ENCODE measurements around the gene SYCP2.

SYCP2 gene

DNA sequence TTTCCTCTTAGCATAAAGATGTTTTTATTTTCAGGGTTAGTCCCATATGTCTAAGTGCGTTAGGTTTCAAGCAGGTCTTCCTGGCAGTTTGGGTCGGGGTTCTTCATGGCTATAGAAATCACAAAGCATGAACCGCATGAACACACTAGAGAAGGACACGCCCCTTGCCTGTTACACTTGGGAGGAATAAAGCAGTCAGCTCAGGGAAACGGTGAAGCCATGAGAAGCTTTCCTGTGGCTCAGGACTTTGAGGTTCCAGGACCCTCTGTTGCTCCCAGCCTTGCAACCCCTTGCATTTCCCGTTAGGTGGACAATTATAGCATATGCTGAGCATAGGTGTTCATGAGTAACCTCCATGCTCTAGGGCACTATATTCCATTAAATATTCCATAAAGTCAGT is 96.7 kb downstream of the SYCP2 start:
- no peak for DNase-seq (ENCODE audit: low spot score)

DNA sequence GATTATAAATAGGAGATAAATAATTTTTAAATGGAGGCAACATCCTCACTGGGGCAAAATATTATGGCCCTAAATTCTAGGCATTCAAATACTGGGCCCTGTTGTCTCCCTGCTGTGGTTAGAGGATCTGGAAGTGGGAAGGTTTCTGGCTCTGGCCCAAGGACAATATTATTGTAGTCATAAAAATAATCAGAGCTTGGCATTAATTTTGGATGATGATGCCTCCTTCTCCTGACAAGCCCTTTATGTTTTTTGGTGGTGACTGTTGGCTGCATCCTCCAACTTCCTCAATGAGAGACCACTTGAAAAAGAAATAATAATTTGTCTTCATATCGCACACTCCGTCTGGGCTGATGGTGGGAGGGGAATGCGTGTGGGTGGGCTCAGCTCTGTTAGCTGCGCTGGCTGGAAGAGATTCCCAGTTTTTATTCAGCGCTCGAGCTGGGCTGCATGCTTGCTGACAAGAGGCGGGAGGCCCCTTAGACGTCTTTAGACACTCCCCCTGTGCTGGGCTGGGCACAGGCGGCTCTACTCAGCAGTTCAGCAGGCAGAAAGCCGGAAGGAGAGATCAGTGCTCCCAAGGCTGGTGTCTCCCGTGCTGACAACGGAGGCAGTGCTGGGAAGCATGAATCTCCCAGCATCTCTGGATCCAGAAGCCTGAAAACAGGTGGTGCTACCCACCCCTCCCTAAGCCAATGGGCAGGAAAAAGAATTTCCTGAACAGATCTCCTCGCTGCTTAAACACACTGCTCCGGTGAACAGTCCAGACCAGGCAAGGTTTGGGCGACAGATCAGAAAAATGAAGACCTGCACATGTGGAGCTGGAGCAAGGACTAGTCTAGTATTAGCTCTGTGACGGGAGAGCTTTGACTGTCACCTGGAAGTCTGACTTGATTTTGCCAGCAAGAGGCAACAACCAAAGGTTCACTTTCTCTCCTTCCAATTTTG is 97.7 kb downstream of the SYCP2 start:
- peak; percentile 74 for DNase-seq (ENCODE audit: low spot score)

DNA sequence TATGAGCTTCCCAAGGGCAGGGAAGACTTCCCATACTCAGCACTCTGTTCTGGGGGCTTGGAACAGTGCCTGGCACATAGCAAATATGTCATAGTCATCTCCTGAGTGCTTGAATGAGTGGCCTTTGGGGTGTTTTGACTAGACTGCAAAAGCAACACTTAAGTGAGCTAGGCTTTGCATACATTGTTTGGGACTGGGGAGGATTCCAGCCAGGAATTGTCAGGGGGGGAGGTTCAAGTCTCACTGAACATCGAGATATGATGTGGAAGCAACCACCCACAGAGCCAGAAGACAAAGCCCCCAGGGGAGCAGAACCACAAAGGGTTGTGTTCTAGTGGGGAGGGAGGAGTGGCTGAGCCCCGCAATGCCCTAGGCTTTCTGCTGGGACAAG is 98.4 kb downstream of the SYCP2 start:
- no peak for DNase-seq (ENCODE audit: low spot score)

DNA sequence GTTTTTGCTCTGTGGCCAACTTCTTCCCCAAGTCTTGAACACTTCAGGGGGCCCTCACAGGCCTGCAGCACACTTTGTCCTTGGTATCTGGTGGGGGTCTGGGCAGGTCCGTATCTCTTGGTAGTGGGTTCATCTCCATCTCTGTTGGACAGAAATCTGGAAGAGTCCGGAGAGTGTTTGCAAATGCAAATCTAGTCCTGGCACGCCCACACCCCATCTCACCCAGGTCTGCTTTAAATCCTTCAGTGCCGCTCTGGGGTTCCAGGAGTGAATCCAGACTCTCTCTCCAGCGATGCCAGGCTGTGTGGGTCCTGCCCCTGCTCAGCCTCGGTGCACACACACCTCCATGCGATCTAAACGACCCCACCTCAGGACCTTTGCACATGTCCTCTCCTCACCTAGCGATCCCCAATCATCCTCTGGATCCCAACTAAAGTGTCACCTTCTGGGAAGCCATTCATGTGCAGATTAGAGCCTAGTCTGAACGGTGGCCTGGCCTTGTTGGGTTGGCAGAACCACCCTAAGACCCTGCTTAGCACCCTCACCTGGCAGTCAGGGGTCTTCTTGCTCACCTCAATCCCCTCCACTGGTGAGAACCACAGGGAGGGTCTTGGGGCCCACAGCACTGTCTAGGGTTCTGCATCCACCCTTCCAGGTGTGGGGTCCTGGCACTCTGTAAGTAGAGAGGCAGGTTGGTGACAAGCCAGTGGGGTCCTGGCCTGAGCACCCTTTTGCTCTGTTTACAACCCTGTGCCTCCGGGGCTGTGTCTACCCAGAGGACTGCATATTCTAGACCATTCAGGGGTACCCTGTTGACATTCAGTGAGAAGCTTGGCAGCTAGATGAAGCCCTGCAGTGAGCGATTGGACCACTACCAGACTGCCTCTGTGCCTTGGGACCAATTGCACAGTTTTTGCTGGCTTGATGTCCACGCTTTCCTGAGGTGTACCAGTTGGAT is 100.8 kb downstream of the SYCP2 start:
- DNase-seq (ENCODE audit: low spot score): no peak

DNA sequence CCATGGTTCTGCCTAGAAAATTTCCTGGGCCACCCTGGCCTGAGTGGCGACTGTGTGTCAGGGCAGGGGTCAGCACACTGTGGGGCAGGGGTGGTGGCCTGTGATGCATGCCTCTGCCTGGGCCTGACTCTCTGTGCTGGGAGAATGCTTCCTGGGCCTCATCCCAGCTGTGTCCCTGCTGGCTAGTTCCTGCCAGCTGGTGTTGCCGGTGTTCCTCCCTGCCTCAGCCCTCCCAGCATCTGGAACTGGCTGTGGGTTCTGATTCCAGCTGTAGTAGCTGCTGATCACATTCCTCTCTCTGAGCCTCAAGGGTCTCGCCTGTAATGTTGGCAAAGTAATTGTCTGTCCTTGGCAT is 101.5 kb downstream of the SYCP2 start:
- peak; percentile 17 for DNase-seq (ENCODE audit: low spot score)

DNA sequence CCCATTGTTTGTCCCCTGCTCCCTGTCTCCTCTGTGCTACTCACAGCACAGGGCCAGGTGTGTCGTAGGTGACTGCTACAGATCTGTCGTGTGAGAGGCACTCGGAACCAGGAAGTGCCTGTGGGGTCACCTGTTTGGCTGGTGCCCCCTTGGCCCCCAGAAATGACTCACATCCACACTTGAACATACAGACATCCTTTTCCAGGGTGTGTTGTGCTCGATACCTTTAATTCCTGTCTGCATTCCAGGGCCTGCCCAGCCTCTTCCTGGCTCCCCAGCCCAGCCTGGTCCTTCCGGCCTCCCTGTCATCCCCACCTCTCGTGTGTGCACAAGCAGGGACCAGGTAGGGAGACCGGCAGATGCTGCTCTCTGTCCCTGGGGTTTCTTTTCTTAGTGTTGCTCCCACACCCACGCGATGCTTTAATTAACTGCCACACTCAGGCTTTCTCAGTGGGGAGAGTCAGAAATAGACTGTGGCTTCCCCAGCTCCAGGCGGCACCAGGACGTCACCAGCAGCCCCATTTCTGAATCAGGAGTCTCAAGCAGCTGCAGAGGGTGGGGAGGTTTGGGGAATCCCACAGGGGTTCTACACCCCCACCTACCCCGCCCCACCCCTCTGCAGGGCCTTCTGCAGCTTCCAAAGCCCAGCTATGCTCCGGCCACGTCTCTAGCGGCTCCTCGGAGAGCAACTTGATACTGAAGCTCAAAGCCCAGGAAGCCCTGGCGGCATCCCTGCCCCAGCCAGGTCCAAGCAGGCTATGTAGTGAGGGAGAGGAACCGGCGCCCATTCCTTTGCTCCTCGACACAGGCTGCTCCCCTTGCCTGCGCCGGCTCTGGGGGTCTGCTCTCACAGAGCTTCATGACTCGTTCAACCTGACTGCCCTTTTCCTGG is 102.2 kb downstream of the SYCP2 start:
- DNase-seq (ENCODE audit: low spot score): no peak

DNA sequence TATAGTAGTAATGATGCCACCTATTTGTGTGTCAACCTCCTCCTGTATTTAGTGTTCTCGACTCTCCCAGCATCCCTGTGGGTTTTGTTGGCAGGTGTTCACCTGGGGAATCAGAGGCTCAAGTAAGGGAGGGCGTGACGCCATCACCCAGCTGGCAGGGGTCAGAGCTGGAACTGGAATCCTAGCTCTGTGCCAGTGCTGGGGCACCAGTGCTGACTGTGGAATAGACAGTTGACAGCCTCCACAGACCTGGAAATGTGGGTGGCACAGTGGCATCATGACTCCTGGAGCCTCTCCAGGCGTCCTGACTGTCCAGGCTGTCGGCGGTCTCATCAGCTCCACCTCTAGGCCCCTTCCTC is 102.8 kb downstream of the SYCP2 start:
- no peak for DNase-seq (ENCODE audit: low spot score)

DNA sequence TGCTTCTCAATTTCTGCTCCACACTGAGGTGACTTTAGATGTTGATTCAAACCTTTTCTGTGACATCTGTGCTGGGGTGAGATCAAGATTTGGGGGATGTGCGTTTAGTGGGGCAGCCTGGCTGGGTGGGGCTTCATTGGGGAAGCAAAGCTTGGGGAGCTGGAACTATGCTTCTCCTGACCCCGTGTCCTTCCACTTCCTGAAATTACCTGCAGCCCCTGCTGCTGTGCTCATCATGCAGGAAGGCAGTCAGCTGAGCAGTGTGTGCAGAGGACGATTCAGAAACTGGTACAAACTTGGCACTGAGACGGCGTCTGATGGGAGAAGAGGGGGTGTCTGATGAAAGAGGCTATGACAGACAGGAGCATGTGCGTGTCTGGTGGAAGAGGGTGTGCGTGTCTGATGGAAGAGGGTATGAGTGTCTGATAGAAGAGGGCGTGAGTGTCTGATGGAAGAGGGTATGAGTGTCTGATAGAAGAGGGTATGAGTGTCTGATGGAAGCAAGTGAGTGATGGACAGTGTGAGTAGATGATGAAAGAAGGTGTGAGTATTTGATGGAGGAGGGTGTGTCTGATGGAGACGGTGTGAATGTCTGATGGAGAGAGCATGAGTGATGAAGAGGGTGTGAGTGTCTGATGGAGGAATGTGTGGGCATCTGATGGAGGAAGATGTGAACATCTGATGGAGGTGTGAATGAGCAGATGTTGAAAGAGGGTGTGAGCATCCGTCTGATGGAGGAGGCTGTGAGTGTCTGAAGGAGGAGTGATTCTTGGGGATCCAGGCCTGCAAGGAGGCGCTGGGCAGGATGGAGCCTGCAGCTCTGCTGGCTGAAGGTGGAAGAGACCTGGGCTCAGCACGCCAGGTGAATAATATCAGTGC is 103.4 kb downstream of the SYCP2 start:
- DNase-seq (ENCODE audit: low spot score): peak; percentile 6

DNA sequence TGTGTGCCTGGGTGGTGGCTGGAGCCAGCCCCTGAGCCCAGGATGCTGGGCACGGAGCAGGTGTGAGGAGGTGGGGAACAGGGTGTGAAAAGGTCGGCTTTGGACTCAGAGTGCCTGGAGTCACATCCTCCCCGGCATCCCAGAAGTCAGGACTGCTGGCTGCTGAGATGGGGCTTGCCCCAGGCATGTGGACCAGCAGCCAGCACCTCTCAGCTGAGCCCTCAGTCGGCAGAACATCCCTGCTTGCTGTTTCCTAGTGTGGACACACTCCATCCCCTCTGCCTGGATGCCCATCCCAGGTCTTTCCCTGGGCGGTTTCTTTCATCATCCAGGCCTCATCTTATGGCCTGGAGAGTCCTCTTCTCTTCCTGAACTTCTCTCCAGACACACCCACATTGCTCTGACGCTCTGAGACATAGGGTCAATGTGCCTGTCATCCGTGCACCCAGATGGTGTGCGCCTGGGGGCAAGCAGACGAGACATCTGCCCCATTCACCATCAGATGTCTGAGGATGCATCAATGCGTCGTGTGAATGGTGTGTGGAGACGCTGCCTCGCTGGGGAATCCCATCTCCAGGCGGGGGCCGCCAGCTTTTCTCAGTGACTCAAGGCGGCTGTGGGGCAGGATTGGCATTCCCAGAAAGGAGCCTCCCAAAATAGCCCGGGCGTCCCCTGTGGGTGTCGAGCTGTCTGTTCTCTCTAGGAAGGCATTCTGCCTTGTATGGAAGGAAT is 104.2 kb downstream of the SYCP2 start:
- DNase-seq (ENCODE audit: low spot score): peak; percentile 54

DNA sequence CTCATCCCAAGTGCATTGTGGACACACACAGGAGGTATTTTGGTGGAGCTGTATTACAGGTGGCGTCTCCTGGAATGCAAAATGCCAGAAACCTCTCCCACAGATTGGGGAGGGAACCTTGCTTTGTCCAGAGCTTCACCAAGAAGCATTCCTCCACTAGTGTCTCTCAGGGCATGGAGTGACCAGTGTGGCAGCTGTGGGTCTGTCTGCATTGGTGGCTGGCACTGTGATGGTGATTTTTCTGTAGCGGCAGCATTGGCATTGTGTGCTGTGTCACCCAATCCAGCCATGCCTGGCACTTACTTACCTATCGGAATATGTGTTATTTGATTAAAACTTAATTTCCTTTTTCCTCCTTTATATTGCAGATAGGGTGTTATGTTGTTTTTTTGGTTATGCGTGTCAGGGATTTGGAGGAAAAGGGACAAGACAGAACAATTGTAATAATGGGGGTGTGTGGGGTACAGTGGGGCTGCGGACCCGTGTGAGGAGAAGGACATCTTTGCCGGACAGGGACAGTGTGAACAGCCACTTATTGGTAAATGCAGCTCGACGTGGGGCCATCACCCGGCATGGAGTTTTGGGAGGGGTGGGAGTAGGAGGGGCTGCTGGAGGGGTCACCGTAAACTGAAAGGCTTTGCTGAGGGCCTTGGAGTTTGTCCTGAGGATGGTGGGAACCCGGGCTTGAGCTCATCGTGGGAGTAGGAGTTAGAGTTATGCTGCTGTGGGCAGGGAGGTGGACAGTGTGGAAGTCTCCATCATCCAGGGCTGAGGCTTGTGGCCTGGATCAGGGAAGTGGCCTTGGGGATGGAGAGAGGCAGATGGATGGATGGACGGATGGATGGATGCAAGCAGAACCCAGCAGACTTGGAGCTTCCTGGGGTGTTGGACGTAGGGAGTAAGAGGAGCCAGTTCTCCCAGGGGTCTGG is 105.0 kb downstream of the SYCP2 start:
- DNase-seq (ENCODE audit: low spot score): no peak

DNA sequence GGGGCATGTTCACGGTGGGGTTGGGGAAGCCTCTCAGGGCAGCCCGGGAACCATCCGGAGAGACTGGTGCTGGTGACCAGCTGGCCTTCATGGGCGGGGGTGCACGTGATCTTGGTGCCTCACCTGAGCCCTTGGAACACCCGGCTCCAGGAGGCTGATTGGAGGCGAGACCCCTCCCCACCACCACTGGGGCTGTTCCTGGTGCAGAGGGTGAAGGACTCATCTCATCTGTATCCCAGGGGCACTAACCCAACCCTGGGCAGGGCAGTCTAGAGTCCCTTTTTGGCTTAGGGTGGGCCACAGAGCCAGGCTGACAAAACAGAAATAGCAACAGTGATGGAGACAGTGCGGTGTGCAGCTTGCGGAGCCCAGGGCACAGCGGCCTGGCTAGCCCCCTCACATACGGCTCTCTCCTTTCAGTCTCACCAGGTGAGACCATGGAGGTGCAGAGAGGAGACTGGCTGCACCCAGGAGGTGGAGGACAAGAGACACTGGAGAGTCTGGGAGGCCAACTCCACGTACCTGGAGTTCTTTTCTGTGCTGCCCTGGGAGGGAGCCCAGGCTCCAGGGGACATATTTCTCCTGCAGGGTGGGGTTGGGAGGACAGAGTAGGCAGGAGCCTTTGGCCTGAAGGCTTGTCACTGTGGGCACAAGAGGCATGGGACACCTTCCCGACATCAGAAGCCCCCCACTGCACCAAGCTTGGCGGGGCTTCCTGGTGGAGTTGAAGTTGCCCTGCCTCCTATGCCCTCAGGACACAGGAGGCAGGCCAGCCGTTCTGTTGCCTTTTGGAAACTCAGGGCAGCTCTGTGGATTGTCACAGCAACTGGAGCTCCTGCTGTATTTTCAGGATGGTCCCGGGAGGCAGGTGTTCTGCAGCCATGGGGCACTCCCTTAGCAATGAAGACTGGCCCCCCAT is 106.0 kb downstream of the SYCP2 start:
- no peak for DNase-seq (ENCODE audit: low spot score)

DNA sequence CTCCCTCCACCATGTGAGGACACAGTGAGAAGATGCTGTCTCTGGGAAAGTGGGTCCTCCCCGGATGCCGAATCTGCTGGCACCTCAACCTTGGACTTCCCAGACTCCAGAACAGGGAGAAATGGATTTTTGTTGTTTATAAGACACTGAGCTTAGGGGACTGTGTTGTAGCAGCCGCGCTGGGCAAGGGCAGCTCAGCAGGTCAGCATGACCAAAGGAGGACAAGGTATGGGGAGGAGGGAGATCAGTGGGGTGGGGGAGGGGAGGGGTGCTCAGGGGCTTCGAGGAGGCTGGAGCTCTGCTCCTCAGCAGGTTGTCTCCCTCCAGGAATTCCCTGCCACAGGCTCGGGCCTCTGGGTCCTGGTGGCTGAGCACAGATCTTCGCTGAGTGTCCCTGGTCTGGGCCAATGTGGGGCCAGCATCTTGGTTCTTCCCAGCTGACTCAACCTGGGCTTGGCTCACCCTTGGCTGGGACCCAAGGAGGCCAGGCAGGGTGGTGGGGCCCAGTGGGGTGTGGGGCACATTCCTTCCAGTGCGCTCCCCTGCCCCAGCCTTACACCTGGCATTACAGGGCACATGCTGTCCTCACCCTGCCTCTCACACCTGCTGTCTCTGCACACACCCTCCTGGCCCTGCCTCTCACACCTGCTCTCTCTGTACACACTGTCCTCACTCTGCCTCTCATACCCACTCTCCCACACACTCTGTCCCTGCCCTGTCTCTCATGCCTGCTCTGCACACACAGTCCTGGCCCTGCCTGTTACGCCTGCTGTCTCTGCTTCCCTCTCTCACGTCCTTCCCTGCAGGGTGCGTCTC is 107.3 kb downstream of the SYCP2 start:
- DNase-seq (ENCODE audit: low spot score): no peak

DNA sequence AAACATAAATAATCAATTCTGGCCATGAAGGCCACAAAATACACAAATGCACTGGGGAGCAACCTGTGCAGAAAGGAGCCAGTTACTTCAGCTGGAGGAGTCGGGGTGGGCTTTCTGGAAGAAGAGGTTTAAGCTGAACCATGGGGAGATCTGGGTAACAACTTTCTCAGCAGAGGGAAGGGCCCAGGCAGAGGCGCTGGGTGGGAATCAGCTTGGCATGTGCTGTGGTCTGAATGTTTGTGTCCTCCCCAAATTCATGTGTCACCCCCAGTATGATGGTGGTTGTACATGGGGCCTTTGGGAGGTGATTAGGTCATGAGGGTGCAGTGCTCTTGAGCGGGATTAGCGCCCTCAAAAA is 107.9 kb downstream of the SYCP2 start:
- DNase-seq (ENCODE audit: low spot score): no peak

DNA sequence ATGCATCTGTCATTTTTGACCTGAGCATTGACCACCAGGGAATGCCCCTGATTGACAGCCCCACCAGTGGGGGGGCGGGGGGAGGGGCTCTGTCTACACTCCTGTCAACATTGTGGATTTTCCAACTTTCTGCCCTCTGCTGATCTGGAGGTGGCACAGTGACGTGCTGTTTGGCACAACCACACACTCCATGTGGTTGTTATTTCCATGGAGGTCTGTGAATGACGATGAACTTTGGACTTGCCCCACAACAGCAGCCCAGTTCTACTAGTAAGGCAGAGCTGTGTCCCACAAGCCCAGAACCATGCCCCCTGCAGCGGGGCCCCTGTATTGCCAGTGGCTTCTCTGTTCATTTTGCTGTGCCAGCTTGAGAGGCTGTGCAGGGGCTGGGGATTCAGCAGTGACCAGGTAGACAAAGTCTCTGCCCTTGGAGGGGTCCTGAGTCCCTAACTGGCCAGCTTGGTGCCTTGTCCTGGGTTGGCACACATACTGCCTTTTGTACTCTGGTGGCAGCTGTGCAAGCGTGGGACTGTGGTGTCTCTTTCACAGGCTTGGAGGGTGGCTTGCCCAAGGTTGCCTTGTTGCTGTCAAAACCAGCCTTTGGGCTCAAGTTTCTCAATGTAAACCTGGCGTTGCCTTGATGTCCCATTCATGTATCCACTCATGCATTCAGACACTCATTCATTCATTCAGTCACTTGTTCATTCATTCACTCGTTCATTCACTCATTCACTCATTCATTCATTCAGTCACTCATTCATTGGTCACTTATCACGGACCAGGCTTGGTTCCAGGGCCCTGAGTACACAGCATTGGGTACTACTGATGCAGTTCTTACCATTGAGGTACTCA is 108.5 kb downstream of the SYCP2 start:
- DNase-seq (ENCODE audit: low spot score): no peak

DNA sequence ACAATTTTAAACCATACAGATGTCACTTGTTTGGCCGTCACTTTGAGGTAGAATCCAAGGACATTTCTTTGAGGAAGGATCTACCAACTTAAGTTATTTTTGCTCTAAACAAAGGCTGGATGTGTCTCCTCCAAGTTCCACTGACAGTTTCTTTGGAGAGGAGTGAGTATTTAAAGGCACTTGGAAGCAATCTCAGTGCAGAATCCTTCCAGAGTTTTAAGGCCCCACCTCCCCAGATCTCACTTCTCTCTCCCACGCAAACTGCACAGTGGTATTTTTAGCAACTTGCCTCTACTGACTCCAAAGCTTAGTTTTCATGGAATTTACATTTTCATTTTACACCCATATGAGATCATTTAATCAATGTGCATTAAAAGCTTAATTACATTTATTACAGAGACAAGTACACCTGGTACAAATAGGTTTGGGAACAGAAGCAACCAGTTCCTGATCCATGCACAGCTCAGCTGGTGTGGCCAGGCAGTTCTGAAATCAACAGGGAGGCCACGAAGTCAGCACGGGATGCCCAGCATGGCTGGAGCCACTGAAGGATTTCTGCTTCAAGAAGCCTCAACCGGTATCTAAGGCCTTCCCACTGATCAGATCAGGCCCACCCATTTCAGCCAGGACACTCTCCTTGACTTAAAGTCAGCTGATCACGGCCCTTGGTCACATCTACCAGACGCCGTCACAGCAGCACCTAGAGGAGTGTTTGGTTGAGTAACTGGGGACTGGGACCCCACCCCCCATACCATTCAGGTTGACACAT is 109.8 kb downstream of the SYCP2 start:
- DNase-seq (ENCODE audit: low spot score): peak; percentile 37

DNA sequence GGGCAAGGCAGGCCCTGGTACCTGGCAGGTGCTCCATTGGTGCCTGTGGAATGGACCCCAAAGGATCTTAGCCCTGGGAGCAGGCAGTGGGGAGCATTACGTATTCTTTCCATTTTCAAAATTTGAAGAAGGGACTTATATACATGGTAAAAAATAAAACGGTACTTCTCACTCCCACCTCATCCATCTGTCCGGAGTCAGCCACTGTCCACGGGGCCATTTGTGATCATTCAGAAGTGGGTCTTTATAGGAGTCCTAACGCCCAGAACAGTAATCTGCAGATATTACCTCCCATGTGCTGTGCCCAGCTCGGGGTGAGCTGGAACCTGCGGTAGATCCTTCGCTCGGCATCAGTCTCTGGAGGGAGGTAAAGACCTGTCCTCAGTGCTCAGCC is 110.4 kb downstream of the SYCP2 start:
- no peak for DNase-seq (ENCODE audit: low spot score)

Data from AG20443 (cell line).